GF-D8 (cell line): ENCODE measurements around the gene C11orf16.
"Not testable (repeated sequence)": the region's sequence is repeated elsewhere in the genome, so short reads cannot be mapped to it uniquely, and the experiment has no call there.

Source experiments
- DNase-seq: peaks from one replicate; lab custom pipeline; 2025; lab: John Stamatoyannopoulos, UW

The C11orf16 gene

DNA sequence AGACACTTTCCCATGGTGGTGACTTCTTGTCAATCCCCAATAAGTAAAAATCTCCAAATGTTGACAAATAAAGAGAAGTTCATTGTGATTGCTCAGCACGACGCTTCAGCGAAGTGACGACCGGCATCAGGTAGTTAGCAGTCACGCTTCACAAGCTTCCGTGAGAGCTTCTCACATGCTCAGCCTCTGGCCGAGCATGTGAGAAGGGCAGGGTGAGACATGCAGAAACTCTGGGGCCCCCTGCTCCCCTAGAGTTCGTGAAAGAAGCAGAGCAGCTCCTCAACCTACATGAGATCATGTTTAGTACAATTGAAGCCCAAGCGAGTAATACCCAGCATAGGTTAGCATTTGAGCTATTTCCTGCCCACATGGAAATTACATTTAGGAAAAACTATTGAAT, 4.4 kb upstream of the C11orf16 start:
- no peak for DNase-seq

DNA sequence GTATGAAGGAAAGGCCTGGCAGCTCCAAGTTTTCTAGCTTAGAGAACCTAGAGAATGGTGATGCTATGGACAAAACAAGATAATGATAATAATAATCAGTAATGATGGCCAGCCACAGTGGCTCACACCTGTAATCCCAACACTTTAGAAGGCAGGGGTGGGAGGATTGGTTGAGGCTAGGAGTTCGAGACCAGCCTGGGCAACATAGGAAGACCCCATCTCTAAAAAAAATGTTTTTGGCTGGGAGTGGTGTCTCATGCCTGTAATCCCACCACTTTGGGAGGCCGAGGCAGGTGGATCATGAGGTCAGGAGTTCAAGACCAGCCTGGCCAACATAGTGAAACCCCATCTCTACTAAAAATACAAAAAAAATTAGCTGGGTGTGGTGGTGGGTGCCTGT, 3.0 kb upstream of the C11orf16 start:
- DNase-seq: not testable (repeated sequence)

DNA sequence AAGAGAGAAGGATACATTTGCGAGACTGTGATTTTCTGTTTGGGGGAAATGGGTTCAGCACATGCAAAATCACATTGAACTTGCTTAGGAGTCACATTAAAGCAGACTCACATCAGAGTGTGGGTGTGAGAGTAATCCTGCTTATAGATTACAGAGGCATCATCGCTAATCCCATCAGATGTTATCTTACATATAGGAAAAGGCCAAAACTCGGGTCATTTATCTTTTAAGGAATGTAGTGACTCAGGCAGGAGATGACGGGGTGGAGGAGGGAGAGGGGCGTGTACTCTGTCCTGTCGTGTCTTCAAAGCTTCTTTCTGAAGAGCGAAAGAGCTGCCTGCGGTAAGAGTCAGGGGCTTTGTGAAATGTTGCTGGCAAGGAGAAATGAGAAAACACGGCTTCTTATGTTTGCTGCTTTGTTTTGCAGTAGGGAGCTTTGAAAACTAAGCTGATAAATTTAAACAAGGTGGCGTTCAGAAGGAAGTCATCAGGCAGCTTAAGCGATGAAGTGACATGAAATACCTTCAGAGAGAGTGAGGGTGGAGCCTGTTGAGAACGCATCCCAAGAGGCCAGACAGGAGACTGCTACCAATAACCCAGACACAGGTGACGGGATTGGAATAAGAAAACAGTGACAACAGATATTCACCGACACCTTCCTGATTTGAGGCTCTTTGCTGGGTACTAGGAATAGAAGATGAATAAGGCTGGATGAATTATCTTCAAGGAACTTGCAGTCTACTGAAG, 2.2 kb upstream of the C11orf16 start:
- DNase-seq: no peak

DNA sequence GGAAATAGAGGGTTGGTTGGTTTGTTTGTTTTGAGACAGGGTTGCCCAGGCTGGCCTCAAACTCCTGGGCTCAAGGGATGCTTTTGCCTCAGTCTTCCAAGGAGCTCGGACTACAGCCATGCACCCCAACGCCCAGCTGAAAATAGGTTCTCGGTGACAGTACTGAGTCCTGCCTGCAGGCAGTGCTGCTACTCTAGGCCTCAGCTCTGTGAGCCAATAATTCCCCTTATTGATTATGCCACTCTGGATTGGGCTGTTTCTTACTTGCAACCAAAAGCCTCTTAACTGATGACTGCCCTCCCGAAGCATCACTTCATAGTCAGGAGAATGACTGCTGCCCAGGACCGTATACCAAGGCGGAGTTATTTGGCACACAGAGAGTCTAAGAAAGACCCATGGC, 1.2 kb upstream of the C11orf16 start:
- DNase-seq: no peak

DNA sequence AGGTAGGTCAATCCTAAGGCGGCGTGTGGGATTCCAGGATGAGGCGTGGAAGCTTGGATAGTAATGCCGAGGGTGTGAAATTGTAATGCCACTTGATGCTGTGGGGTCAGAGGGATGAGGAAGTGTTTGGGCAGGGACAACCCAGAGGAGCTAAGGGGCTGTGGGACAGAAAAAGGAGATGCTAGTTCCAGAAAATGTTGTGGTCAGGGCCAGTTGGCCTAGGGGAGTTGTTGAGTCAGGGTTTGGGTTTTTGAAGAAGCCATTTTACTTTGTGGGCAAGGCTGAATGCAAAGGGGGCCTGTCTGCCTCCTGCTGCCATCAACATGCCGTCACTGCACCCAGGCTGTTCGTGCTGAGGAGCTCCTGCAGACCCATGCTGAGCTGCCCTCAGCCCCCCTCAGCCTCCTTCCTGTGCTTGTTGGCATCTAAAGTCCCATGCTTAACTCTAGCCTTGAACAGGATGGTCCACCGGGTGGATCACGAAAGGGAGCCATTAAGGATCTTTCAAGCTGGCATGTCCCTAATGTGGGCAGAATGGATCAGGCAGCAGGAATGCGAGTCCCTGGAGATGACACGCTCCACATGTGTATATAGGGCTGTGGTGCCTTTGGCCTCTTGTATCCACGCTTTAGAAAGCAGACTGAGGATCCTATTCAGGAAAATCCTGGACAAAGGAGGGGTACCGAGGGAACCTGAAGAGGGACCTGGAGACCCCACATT, 2.1 kb downstream of the C11orf16 start:
- DNase-seq: no peak

DNA sequence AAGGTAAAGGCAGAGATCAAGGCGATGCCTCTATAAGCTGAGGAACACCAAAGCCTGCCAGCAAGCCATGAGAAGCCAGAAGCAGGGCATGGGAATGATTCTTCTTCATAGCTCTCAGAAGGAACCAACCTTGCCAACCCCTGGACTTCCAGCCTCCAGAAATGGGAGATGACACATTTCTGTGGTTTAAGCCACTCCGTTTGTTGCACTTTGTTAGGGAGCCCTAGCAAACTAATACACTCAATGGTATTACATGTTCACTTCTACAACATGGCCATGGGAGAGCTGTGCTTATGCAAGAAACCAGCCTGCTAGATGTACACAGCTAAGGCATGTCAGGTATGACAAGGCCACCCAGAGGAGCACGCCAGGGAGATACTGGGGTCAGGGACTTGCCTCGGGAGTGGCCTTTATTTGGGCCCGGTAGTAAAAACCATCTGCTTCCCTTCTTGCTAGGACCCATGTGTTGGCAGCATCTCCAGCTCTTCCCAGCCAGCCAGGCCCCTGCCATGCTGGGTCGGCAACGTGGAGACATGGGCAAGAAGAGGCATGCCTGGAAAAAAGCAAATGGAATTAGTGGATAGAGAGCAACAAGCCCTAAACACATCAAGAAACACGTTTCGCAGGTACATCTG, 3.6 kb downstream of the C11orf16 start:
- DNase-seq: no peak

DNA sequence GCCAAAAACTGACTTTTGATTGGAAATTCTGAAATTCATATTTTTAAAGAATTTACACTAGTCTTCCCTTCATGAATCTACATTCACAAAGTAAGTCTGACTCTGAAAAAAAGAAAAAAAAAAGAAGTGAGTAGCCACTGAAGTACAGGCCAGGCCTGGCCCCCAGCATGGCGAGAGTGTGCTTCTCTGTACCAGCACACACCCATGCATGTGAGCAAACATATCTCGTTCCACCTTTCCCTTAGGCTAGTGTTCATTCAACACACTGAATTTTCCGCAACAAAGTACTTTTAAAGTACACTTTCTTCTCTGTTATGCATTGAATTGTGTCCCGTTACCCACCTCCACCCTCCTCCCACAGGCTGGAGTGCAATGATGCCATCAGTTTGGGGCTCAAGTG, 4.5 kb downstream of the C11orf16 start:
- DNase-seq: no peak

DNA sequence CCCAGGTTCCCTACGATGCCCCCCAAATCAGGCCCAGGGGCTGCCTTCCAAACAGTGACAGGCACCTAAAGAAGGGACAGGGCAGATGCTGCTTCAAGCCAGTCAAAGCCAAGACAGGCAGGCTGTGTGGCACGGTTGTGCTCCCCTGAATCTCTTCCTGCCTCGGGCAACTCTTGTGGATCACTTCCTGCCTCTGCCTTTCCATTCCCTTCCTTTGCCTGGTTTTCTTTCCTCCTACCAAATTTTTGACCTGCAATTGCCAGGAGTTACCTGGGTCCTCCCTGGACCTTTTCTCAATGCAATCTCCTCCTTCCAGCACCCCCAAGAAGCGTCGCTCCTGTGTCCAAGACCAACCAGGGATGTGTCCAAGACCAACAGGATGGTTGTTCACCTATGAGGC, 5.5 kb downstream of the C11orf16 start:
- DNase-seq: no peak

DNA sequence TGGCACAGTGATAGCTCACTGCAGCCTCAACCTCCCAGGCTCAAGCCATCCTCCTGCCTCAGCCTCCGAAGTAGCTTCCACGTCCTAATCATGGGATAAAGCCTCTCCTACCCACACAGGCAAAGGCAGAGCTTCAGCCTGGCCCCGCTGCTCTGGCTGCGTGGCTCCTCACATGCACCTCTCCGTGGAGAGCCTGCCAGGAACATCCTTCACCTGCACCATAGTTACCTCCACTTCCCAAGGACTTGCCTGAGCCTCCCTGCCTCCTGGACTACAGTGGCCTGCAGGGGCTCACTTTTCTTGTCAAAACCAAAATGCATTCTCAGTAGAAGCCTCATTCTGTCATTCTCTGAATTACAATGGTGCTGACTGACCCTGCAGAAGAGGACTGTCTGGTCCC, 6.5 kb downstream of the C11orf16 start:
- no peak for DNase-seq

DNA sequence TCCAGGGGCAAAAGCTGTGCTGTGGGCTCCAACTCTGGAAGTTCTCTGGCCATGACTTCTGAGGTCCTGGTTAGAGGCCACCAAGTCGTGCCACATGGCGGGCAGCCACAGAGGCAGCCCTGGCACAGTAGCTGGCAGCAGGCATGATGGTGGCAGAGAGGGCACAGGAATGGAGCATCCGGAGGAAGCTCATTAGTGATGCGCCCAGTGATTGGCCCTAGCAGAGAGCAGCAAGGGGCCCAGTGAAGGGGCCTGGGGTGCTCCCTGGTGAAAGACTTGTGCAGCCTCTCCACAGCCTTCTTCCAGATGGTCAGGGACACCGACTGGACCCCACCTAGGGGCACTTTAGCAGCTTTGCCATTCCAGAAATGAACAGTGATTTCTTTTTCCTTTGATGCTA, 7.0 kb downstream of the C11orf16 start:
- DNase-seq: no peak

DNA sequence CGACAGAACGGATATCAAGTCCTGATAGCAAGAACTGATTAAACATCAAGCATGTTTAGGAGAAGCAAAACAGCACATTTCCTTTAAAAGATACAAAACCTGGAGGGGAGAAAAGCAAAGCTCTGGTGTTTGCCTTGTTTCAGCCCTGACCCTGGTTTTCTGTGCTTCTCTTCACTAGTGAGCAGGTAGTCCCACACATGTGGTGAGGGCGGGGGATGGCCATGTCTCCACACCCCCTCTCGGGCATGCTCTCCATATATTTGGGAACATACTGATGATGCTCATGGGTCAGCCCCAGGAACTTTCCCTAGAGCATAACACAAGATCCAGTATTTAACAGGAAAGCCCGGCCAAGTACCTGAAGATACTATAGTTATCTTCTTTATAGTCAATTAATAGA, 10.1 kb downstream of the C11orf16 start:
- DNase-seq: no peak

DNA sequence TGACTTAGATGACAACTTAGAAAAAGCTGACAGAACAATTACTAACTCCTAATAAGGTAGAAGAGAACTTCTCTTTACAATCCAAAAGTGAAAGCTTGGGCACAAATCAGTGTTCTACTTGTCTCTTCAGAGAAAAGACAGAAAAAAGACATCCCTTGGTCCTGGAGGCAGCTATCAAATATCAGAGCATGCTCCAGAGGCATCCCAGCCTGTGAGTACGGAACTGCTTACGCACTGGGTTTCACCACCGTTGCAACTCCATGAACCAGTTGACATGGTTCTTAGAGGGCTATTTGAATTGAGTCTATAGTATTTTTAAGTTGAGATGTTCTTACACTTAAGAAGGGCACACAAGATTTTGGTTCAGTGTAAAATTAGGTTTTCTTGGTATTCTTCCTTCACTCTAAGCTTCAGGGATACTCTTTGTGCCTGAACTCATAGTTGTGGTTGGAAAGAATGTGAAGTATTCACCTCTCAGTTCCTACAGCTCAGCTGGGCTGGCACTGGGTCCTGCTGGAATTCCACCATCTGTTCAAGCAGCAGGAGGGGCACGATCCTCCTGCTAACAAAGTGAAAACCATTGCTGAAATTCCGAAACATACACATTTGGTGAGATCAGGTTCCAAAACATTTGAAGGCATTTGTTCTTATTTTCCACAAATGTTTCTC, 15.5 kb downstream of the C11orf16 start:
- no peak for DNase-seq

DNA sequence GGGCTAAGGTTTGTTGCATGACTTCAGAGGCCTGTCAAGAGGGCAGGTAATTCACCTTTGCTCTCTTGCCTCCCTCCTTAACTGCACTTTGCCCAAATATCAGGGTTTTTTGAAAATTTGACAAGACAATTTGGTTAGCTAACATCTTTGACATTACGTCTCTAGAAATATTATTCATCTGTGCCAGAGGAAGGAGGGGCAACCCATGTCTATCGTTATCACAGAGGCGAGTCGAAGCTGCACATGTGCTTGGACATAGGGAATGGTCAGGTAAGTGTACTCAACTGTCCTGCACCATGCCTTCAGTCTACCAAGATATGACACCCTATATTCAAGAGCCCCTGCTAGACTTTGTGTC, 18.1 kb downstream of the C11orf16 start:
- no peak for DNase-seq

DNA sequence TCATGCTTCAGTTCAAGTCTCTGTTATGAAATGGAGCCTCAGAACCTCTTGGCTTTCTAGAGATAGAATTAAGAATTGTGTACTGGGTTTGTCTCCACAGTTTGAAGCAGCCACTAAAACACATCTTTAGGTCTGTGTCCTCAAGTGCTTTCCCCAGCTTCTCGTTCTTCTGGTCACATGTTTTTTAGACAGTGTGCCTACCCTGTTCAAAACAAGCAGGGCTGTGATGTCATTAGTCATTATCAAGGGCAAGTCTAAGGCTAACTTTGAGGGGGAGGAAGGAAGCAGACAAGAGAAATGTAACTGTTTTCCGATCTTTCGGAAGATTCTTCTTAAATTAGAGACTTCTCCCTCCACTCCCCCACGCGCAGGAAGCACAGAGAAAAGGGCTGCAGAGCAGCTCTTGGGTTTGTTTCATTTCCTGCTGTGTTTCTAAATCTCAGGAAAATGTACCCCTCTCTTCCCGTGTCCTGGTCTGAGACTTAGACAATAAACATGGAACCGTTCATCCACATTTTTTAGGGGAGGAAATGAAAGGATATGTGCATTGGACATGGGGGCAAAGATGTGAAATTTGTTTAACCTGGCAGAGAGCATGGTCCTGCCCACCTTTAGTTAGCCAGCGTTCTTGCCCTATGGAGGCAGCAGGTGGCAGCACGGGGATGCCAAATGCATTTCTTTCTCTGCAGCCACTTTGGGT, 18.6 kb downstream of the C11orf16 start:
- peak; percentile 3 for DNase-seq

DNA sequence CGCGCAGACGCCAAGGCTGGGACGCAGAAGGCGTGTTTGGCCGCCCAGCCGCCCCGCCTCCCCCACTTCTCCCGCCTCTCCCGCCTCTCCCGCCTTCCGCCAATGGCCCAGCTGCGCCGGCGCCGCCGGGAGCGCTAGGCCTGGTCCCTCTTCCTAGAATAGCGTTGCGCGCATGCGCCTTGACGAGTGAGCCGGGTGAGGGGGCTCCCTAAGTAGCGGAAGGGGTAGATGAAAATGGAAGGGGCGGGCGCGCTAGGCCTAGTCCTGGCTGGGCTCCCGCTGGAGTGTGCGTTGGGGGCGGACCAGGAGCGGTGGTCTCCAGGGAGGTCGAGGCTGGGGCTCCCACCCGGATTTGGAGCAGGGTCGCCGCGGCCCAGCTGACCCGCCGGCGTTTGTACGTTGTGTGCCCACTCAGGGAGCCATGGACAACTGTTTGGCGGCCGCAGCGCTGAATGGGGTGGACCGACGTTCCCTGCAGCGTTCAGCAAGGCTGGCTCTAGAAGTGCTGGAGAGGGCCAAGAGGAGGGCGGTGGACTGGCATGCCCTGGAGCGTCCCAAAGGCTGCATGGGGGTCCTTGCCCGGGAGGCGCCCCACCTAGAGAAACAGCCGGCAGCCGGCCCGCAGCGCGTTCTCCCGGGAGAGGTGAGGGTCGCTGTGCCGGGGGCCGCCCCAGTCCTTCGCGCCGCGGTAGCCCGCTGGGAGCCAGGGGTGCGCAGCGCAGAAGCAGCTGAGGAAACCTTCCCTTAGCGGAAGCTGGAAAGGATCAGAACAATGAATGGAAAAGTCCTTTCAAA, 21.5 kb downstream of the C11orf16 start, which contains the start of gene AKIP1:
Gene AKIP1, plus strand, starts transcription at position 161 of the 795 bp plus-strand sequence. Its CDS starts 261 bp downstream, at position 422.
- DNase-seq: peak; percentile 60

DNA sequence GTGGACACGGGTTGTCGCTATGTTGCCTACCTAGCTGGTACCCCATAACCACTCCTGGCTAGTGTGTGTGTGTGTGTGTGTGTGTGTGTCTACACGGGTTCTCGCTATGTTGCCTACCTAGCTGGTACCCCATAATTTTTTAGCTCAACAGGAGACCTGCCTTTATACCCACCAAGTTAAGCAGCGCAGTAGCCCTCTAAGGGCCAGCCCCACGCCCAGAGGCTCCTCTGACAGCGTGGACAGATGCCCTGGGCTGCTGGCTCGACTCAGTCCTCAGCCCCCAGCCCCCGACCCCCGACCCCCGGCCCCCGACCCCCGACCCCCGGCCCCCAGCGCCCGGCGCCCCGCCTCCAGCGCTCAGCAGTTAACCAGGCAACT, 22.1 kb downstream of the C11orf16 start:
- DNase-seq: no peak

DNA sequence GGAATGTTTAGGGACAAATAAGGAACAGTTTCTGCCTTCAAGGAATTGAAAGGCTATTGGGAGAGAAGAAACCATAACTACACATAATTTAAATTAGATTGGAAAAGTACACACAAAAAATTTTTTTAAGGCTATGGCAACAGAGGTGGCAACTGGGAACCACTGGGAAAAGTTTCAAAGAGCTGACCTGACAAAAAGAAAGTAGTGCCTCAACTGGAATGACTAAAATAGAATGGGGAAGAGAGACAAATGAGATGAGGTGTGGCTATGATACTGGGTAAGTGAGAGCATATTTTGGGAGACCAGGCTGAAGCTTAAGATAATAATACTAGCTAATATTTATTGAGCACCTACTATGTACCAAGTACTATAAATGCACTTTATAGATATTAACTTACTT, 24.6 kb downstream of the C11orf16 start:
- DNase-seq: no peak

DNA sequence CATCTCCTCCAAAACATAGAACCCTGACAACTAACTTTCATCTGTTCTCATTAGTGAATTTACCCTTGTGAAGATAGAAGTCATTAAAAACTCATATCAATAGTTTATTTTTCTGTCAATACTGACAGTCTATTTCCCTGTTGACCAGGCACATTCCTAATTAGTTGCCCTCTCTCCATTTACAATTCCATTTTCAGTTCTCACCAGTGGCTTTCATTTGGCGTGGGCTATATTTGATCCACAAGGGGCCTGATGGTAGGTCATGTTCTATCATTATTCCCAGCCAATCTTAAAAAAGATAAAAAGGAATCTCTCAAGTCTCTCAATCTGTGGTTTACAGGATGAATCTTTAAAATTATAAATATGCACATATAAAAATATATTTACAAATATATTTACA, 25.6 kb downstream of the C11orf16 start:
- no peak for DNase-seq

DNA sequence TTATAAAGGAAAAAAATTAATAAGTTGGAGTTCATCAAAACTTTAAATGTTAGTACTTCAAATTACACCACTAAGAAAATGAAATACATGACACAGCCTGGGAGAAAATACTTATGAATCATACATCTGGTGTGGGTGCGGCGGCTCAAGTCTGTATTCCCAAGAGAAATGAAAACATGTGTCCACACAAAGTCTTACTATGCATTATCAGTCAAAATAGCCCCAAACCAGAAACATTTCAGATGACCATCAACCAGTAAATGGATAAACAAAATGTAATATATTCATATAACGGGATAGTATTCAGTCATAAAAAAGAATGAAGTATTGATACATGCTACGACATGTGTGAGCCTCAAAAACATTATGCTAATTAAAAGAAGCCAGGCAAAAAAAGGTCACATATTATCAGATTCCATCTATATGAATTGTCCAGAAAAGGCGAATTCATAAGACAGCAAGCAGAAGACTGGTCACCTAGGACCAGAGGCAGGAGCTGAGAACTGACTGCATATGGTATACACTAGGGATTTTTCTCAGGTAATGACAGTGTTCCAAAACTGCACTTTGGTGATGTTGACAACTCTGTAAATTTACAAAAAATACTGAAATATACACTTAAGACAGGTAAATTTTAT, 27.1 kb downstream of the C11orf16 start:
- DNase-seq: no peak

DNA sequence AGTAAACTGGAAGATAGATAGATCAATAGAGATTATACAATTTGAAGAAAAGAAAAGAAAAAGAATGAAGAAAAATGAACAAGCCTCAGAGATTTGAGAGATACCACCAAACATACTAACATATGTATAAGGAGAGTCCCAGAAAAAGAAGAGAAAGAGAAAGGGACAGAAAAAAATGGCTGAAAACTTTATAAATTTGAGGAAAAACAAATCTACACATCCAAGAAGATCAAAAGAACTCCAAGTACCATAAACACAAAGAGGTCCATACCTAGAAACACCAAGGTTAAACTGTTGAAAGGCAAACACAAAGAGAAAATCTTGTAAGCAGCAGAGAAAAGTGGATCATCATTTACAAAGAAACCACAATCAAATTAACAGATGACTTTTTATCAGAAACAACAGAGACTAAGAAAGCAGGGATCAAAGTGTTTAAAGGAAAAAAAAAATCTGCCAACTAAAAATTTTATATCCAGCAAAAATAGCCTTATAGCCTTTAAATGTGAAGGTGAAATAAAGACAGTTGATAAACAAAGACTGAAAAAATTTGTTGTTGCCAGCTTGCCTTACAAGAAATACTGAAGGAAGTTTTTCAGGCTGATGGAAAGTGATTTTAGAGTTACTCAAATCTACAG, 33.5 kb downstream of the C11orf16 start:
- DNase-seq: no peak
